B cell (primary cell): ENCODE data around the gene SMIM7. TPM values are rescaled to one million over a fixed set of nuclear protein-coding genes. Genes with fewer than 3 reads are reported as not detected.
A peak's percentile ranks its signal among the peaks of the same experiment; 100 is the strongest.

Experiments used
- ATAC-seq: fragments of 200-7000 bp; cut with Tn5 transposase; one replicate; pipeline ENCODE4 v1.10.0; 2021; ENCODE audit warnings: low read depth, mild to moderate bottlenecking, moderate number of reproducible peaks, moderate library complexity
- CTCF ChIA-PET: fragments of 350-600 bp; sonication (Branson Sonifier 250); formaldehyde crosslinking; loops from one replicate; lab custom pipeline; 2021; ENCODE audit warnings: antibody characterized with exemption, inconsistent platforms; lab: Charles Lee
- POLR2A ChIA-PET: fragments of 350-600 bp; sonication (Branson Sonifier 250); formaldehyde crosslinking; loops from one replicate; lab custom pipeline; 2021; ENCODE audit warnings: antibody characterized with exemption; lab: Charles Lee
- DNase-seq: peaks from one replicate; pipeline ENCODE4 v3.0.0; 2013
- H2AFZ ChIP-seq: 2 replicates; pipeline ENCODE4 v1.6.1; 2012; ENCODE audit warnings: mild to moderate bottlenecking, low read depth, low read length; ENCODE audit not compliant: insufficient read depth, poor library complexity, severe bottlenecking
- H3K27ac ChIP-seq, 2 donors: 1 replicate in 1 of 2; 2 replicates in 1 of 2; pipeline ENCODE4 v1.5.1; 2012 to 2013; ENCODE audit warnings: low read length in 2 of 2, mild to moderate bottlenecking in 2 of 2, moderate library complexity in 1 of 2
- H3K27me3 ChIP-seq, 4 experiments: fragments of 200-600 bp in 1 of 4; sonication (generic) in 1 of 4; replicated peaks in 1 of 4; 1 replicate in 2 of 4; 2 replicates in 2 of 4; pipeline versions ENCODE4 v1.6.1 to v1.7.0; 2013 to 2016; ENCODE audit warnings: low read length in 3 of 4, mild to moderate bottlenecking in 2 of 4, mixed read lengths in 1 of 4, moderate library complexity in 1 of 4; ENCODE audit not compliant: insufficient read depth in 4 of 4, control insufficient read depth in 3 of 4; ENCODE audit errors: control extremely low read depth in 1 of 4
- H3K36me3 ChIP-seq, 2 experiments: replicated peaks in 1 of 2; 1 replicate in 1 of 2; 2 replicates in 1 of 2; pipeline versions ENCODE4 v1.6.1 to v1.7.1; 2013; ENCODE audit warnings: low read length in 1 of 2; ENCODE audit not compliant: insufficient read depth in 2 of 2, control insufficient read depth in 1 of 2; ENCODE audit errors: control extremely low read depth in 1 of 2, extremely low read depth in 1 of 2
- H3K4me1 ChIP-seq, 2 donors: fragments of 200-600 bp in 1 of 2; sonication (generic) in 1 of 2; 1 replicate in 1 of 2; 2 replicates in 1 of 2; pipeline versions ENCODE4 v1.5.1 to v1.6.1; 2013 to 2017; ENCODE audit warnings: low read length in 2 of 2; ENCODE audit not compliant: control insufficient read depth in 2 of 2, insufficient read depth in 2 of 2
- H3K4me2 ChIP-seq: replicated peaks from 2 replicates; pipeline ENCODE3; 2012; ENCODE audit warnings: mild to moderate bottlenecking, low read depth, low read length; ENCODE audit not compliant: poor library complexity, severe bottlenecking
- H3K4me3 ChIP-seq, 5 experiments: fragments of 200-600 bp in 1 of 5; sonication (generic) in 1 of 5; 1 replicate in 3 of 5; 2 replicates in 2 of 5; pipeline versions ENCODE4 v1.5.1 to v1.7.0; 2011 to 2016; ENCODE audit warnings: low read length in 4 of 5, mild to moderate bottlenecking in 4 of 5, low read depth in 2 of 5, control low read depth in 1 of 5, moderate library complexity in 1 of 5; ENCODE audit not compliant: insufficient read depth in 1 of 5; ENCODE audit errors: control extremely low read depth in 1 of 5, extremely low read depth in 1 of 5
- H3K79me2 ChIP-seq: fragments of 200-600 bp; sonication (generic); one replicate; pipeline ENCODE4 v1.6.0; 2016; ENCODE audit warnings: low read length; ENCODE audit not compliant: control insufficient read depth, insufficient read depth
- H3K9ac ChIP-seq: fragments of 200-600 bp; sonication (generic); 2 replicates; pipeline ENCODE4 v1.6.1; 2017; ENCODE audit warnings: mild to moderate bottlenecking, low read length, moderate library complexity
- H3K9me3 ChIP-seq, 3 donors: one replicate each; pipeline versions ENCODE4 v1.6.1 to v1.7.1; 2013; ENCODE audit warnings: low read length in 2 of 3; ENCODE audit not compliant: control insufficient read depth in 2 of 3, insufficient read depth in 1 of 3; ENCODE audit errors: control extremely low read depth in 1 of 3
- H4K20me1 ChIP-seq: 2 replicates; pipeline ENCODE4 v1.6.0; 2012; ENCODE audit warnings: mild to moderate bottlenecking, low read length; ENCODE audit not compliant: insufficient read depth, control insufficient read depth, poor library complexity, severe bottlenecking
- H3K27ac Mint-ChIP-seq: one replicate; pipeline ENCODE4 v1.8.0; 2021; ENCODE audit warnings: mixed read lengths
- H3K27me3 Mint-ChIP-seq: one replicate; pipeline ENCODE4 v1.8.0; 2021; ENCODE audit warnings: mixed read lengths
- H3K4me1 Mint-ChIP-seq: one replicate; pipeline ENCODE4 v1.8.0; 2021; ENCODE audit warnings: mixed read lengths
- H3K4me3 Mint-ChIP-seq: one replicate; pipeline ENCODE4 v1.8.0; 2021; ENCODE audit warnings: mixed read lengths
- H3K9me3 Mint-ChIP-seq: one replicate; pipeline ENCODE4 v1.8.0; 2022; ENCODE audit warnings: mixed read lengths; ENCODE audit not compliant: insufficient read depth
- EZH2 ChIP-seq: IDR thresholded peaks from 2 replicates; pipeline ENCODE4 v1.6.1; 2012; ENCODE audit warnings: borderline replicate concordance, low read depth, mild to moderate bottlenecking, moderate library complexity, low read length; ENCODE audit not compliant: insufficient read depth, poor library complexity, severe bottlenecking
- WGBS: methylation state at CpG from one replicate; pipeline ENCODE4 v1.1.5; 2013; ENCODE audit warnings: missing lambda C conversion rate; ENCODE audit not compliant: insufficient coverage; 5-methylcytosine and 5-hydroxymethylcytosine counted together
- intact Hi-C: fragments of 100-400 bp; cut with micrococcal nuclease; formaldehyde crosslinking; loops from one replicate; pipeline ENCODE4 v1.10.0; 2022
- polyA plus RNA-seq: library from polyadenylated mRNA; depleted of rRNA; stranded (reverse); fragments of >200 nt; gene quantifications from 2 replicates; pipeline ENCODE4 v1.2.3, GENCODE V29; 2012
- total RNA-seq, 2 donors: library from RNA; stranded (reverse); fragments of 120-200 nt in 1 of 2; gene quantifications; 1 replicate in 1 of 2; 2 replicates in 1 of 2; pipeline versions ENCODE4 v1.2.3 to v1.2.4, GENCODE V29; 2013 to 2022
- TF ChIP-seq, protein P1 (sequence below): fragments of 200-600 bp; IDR thresholded peaks from one replicate; pipeline ENCODE4 v1.8.0; 2022; ENCODE audit warnings: antibody characterized with exemption, mild to moderate bottlenecking

The SMIM7 gene
- total and polyA plus RNA-seq, 2 donors (not counting 1 experiment from before 2014, with no cell fraction given) = 54.7 to 133 TPM

DNA sequence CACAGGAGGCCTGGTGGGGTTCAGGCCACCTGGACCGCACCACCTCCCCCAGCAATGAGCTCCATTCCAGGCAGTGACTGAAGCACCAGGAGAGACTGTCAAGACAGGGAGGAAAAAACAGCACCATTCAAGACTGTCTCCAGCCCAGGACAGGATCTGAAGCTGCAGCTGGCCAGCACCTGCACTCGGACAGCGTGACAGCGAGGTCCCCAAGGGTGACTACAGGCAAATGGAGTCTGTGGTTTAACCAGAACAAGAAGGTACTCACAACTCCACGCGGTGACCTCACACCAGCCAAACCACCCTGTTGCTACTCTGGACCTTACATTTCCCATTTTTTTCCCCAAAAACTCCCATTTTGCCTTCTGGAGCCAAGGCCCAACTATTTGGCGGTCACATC is 41.7 kb downstream of the SMIM7 start:
- Histone ChIP-seq H3K4me3 (no peak overlapping the region), H3K9ac (no peak overlapping the region), H3K36me3 (peaks cover 0 to 14% of the 10 kb centered on the region in 2 experiments), H3K79me2 (peaks cover 100% of the 10 kb centered on the region), H3K4me2 (peak overlapping the region; percentile 20), H3K27me3 (no peaks in the 10 kb centered on the region), H3K27ac (no peak overlapping the region), H3K4me1 (peaks cover 39 to 57% of the 10 kb centered on the region in 2 donors), H4K20me1 (peaks cover 100% of the 10 kb centered on the region), H2AFZ (no peak overlapping the region), H3K9me3 (no peaks in the 10 kb centered on the region)
- H3K9me3 Mint-ChIP-seq = no peaks in the 10 kb centered on the region
- ATAC-seq = peak; percentile 28
- peak overlapping the region; percentile 50 for H3K4me3 Mint-ChIP-seq
- DNase-seq = no peak
- no peaks in the 10 kb centered on the region for H3K27me3 Mint-ChIP-seq
- peaks cover 85% of the 10 kb centered on the region for H3K4me1 Mint-ChIP-seq
- TF ChIP-seq EZH2 = no peak
- TF ChIP-seq, protein P1, sequence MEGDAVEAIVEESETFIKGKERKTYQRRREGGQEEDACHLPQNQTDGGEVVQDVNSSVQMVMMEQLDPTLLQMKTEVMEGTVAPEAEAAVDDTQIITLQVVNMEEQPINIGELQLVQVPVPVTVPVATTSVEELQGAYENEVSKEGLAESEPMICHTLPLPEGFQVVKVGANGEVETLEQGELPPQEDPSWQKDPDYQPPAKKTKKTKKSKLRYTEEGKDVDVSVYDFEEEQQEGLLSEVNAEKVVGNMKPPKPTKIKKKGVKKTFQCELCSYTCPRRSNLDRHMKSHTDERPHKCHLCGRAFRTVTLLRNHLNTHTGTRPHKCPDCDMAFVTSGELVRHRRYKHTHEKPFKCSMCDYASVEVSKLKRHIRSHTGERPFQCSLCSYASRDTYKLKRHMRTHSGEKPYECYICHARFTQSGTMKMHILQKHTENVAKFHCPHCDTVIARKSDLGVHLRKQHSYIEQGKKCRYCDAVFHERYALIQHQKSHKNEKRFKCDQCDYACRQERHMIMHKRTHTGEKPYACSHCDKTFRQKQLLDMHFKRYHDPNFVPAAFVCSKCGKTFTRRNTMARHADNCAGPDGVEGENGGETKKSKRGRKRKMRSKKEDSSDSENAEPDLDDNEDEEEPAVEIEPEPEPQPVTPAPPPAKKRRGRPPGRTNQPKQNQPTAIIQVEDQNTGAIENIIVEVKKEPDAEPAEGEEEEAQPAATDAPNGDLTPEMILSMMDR = no peak
- peak overlapping the region; percentile 57 for H3K27ac Mint-ChIP-seq
- ChIA-PET POLR2A (interaction anchor here (1.3 kb wide), 1 partner anchor 10 kb away, joined by 3 read pairs; the partner anchor contains the start of gene MED26), CTCF (interaction anchor here (0.8 to 1.4 kb wide), 4 partner anchors 9 to 371 kb away, joined by 3 to 5 read pairs (median 4); partner anchors contain the start of gene MED26)
- WGBS = 46% methylated on average over 6 of the region's 7 CpGs
- intact Hi-C loops = no loop called here

DNA sequence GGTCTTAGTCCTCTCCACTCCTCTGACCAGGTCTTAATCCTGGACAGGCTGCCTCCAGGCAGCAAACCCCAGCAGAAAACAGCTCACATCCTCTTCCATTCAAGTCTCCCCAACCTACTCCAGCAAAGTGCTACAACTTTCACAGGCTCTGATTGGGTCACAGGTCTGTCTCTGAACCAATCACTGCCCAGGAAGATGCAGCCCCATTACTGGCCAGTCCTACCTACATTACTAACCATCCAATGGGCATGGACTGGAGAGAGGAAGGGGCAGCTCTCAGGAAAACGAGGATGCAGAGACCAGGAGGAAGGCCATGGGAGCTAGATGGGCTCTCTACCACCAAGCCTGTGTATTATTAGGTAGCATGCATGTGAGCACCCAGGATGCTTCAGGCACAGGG is 44.1 kb downstream of the SMIM7 start:
- peaks cover 100% of the 10 kb centered on the region for H4K20me1 ChIP-seq
- no peak overlapping the region for H3K4me3 ChIP-seq
- DNase-seq (no peak), ATAC-seq (no peak)
- H3K36me3 ChIP-seq = peaks cover 0 to 6% of the 10 kb centered on the region in 2 experiments
- WGBS = 75% methylated on average over 1 of the region's 1 CpG
- peaks cover 90% of the 10 kb centered on the region for H3K4me1 Mint-ChIP-seq
- H3K4me2 ChIP-seq = no peak overlapping the region
- peaks cover 46 to 61% of the 10 kb centered on the region in 2 donors for H3K4me1 ChIP-seq
- no peak overlapping the region for H3K27ac Mint-ChIP-seq
- no peak overlapping the region for H2AFZ ChIP-seq
- H3K27me3 Mint-ChIP-seq = no peaks in the 10 kb centered on the region
- POLR2A ChIA-PET = interaction anchor here (1.0 kb wide), 1 partner anchor 29 kb away, joined by 3 read pairs; no protein-coding TSS in a partner anchor
- H3K79me2 ChIP-seq = peaks cover 100% of the 10 kb centered on the region
- no peak overlapping the region for H3K9ac ChIP-seq
- CTCF ChIA-PET = interaction anchor here (1.2 kb wide), 1 partner anchor 88 kb away, joined by 3 read pairs; no protein-coding TSS in a partner anchor
- no peak for TF ChIP-seq EZH2
- TF ChIP-seq, protein P1 = no peak
- H3K4me3 Mint-ChIP-seq = no peak overlapping the region
- H3K9me3 ChIP-seq = no peaks in the 10 kb centered on the region
- intact Hi-C loops = no loop called here
- H3K27me3 ChIP-seq = no peaks in the 10 kb centered on the region
- no peaks in the 10 kb centered on the region for H3K9me3 Mint-ChIP-seq
- H3K27ac ChIP-seq = no peak overlapping the region
